ENCODE results near the gene TBL3.

TBL3 gene

DNA sequence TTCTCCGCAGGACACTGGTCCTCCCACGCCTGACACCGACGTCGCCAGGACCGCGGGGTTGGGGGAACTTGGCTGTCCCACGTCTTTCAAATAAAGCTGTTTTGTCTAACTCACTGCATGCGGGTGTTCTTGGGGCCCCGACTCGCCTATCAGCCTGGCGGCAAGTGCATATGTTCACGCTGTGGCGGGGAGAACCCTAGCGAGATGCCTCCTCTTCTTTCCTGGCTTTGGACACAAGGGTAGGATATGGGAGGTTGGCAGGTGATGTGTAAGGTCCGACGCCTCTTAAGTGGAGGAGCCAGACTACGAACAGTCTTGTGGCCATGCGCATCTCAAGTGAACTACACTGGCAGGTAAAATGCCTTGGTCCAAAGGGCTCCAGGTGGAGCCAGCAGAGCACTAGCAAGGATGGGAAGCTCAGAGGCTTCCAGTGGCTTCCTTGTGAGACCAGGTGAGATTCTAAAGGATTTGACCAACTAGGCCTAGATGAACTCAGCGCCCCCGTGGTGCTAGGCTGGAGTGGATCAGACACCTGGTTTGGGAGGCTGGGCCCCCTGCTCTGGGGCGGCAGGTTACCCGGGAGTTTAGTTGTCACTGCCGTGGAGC, 6.4 kb upstream of the TBL3 start:
- no peak for DNase-seq

DNA sequence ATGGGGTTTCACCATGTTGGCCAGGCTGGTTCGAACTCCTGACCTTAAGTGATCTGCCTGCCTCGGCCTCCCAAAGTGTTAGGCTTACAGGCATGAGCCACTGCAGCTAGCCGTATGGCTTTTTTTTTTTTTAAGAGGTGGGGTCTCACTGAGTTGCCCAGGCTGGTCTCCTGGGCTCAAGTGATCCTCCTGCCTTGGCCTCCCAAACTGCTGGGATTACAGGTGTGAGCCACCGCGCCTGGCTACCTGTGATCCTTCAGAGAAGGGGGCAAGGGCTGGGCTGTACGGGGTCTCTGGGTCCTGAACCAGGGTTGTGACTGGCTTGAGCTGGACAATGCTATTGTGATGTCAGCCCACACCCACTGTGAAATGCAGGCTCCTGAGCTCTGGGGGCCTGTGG, 5.4 kb upstream of the TBL3 start, which contains the start of gene RNF151:
Gene RNF151 (plus strand): TSS at position 397 of the 400 bp plus-strand sequence. CDS start 26 bp downstream, outside the sequence.
- DNase-seq = no peak

DNA sequence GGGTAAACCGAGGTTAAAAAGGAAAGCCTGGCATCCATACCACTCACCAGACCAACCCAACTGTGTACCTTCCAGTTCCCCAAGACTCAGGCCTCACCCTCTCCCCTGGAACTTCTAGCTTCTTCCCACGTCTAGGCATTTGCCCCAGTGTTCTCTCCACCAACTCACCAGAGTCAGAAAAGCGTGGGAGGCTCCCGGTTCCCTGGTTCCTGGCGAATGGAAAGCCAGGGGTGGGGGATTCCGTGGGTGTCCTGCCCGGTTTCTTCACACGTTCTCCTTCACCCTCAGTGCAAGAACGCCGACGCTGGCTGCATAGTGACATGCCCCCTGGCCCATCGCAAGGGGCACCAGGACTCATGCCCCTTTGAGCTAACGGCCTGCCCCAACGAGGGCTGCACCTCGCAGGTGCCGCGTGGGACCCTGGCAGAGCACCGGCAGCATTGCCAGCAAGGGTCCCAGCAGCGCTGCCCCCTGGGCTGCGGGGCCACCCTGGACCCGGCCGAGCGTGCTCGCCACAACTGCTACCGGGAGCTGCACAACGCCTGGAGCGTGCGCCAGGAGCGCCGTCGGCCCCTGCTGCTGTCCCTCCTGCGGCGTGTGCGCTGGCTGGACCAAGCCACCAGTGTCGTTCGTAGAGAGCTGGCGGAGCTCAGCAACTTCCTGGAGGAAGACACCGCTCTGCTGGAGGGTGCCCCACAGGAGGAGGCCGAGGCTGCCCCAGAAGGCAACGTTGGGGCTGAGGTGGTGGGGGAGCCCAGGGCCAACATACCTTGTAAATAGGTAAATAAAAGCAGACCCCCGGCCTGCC, 3.5 kb upstream of the TBL3 start:
- DNase-seq = no peak

DNA sequence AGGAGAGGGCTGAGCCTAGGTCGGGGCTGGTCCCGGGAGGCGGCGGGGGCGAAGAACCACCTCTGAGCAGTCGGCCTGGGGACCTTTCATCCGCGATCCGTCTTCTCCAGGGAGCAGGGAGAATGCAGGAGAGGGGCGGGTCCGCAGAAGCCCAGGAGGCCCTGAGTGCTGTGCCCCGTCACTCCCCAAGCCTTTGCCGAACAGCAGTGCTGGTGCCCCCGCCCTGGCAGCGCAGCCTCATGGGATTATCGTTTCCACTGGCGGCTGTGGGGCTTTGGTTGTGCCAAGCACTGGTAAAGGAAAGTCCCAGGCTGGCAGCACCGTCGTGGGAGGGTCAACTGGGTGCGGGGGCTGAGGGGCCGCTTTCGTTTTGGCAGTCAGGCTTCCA, 631 bp downstream of the TBL3 start:
- no peak for DNase-seq

DNA sequence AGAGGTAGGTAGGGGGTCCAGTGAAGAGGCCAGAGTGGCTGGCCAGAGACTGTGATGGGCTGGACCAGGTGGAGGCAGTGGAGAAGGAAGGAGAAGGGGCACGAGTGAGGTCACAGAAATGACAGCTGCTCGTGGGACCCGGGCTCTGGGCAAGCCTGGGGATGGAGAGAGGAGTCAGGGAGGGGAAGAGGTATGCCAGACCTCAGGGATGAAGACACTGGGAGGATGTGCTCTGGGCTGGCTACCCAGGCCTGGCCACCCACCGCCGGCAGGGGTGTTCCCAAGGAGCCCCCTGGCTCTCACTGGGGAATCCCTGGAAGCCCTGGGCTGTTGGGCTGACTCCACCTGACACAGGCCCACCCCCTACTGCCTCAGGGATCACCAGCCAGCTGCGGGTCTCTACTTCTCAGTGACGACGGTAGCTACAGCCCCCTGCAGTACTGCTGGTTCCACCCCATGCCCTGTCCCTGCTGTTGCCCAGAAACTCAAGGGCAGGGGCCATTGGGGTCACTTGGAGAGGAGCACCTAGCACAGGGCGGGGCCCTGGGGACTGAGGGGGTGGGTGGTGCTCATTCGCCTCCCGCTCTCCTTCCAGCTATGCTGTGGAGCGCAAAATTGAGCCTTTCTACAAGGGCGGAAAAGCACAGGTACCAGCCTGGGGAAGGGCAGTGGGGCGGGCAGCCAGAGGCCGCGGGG, 1.8 kb downstream of the TBL3 start:
- no peak for DNase-seq

DNA sequence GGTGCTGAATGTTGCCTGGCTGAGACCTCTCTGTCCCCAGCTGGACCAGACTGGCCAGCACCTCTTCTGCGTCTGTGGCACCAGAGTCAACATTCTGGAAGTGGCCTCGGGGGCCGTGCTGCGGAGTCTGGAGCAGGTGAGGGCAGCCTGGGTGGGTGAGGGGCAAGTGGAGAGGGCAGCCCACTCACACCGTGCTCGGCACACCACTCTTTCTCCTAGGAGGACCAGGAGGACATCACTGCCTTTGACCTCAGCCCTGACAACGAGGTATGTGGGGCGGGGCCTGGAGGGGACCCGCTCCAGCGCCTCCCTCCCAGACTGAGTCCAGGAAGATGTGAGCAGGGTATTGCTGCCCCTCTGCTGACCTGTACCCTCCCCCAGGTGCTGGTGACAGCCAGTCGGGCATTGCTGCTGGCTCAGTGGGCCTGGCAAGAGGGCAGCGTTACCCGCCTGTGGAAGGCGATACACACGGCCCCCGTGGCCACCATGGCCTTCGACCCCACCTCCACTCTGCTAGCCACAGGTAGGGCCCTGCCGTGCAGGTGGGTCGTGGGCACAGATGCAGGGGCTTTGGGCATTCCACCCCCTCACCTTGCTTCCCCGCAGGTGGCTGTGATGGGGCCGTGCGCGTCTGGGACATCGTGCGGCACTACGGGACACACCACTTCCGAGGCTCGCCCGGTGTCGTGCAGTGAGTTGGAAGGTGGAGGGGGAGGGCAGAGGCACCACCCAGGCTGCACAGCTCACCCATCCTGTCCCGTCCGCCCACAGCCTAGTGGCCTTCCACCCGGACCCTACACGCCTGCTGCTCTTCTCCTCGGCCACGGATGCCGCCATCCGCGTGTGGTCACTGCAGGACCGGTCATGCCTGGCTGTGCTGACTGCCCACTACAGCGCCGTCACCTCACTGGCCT, 2.6 kb downstream of the TBL3 start:
- no peak for DNase-seq

DNA sequence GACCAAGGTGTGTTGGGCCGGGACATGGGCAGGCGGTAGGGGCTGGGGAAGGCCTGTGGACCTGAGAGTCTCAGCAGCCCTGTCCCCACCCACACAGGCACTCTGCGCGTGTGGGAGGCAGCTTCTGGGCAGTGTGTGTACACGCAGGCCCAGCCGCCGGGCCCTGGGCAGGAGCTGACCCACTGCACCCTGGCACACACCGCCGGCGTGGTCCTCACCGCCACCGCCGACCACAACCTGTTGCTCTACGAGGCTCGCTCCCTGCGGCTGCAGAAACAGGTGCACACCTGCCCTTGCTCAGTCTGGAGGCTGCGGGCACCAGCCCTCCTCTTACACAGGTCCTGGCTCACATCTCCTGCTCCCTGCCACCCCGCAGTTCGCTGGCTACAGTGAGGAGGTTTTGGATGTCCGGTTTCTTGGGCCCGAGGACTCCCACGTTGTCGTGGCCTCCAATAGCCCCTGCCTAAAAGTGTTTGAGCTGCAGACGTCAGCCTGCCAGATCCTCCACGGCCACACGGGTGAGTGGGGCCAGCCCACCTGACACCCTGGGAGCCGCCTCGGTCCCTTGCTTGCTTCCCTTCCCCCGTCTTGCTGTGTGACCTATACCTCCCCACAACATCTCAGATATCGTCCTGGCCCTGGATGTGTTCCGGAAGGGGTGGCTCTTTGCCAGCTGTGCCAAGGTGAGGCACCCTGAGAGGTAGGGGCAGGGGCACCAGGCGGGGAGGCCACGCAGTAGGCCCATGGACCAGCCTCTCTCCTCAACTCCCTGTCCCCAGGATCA, 3.8 kb downstream of the TBL3 start:
- no peak for DNase-seq

DNA sequence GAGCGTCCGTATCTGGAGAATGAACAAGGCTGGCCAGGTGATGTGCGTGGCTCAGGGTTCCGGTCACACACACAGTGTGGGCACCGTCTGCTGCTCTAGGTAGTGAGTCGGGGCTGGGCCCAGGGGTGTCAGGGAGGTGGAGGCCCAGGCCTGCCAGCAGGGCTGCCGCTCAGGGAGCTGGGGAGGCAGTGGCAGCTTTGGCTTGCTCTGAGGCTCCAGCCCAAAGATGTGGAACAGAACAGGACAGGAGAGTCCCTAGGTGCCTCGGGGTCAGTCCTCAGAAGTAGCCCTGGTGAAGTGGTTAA, 4.3 kb downstream of the TBL3 start:
- DNase-seq = no peak

DNA sequence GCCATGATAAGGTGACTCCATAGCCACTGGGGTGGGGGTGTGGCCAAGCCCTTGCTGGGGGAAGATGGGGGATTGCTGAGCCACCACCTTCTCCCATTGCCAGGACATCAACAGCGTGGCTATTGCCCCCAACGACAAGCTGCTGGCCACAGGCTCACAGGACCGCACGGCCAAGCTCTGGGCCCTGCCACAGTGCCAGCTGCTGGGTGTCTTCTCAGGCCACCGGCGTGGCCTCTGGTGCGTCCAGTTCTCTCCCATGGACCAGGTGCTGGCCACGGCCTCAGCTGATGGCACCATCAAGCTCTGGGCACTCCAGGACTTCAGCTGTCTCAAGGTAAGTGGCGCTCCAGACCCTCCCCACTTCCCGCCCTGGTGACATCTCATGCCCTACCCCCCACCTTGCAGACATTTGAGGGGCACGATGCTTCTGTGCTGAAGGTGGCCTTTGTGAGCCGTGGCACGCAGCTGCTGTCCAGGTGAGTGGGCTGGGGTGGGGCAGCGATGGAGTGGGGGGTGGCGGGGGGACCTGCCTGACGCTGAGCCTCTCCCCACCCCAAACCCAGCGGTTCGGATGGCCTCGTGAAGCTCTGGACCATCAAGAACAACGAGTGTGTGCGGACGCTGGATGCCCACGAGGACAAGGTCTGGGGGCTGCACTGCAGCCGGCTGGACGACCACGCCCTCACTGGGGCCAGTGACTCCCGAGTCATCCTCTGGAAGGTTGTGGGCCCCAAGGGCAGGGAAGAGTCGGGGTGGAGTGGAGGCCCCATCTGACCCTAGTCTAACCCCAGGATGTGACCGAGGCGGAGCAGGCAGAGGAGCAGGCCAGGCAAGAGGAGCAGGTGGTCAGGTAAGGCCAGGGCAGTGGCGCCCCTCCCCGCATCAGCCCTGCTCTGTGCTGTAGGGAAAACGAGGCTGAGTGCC, 5.4 kb downstream of the TBL3 start:
- no peak for DNase-seq

DNA sequence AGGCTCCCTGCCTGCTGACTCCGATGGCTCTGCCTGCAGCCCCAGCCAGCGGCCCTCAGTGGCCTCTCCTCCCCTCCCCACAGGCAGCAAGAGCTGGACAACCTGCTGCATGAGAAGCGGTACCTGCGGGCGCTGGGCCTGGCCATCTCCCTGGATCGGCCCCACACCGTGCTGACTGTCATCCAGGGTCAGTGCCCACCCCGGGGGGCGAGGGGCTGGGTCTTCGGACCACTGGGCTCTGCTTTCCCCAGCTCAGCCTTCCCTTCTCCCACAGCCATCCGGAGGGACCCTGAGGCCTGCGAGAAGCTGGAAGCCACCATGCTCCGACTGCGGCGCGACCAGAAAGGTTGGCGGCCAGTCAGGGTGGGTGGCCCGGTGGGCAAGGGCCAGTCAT, 6.0 kb downstream of the TBL3 start:
- no peak for DNase-seq

DNA sequence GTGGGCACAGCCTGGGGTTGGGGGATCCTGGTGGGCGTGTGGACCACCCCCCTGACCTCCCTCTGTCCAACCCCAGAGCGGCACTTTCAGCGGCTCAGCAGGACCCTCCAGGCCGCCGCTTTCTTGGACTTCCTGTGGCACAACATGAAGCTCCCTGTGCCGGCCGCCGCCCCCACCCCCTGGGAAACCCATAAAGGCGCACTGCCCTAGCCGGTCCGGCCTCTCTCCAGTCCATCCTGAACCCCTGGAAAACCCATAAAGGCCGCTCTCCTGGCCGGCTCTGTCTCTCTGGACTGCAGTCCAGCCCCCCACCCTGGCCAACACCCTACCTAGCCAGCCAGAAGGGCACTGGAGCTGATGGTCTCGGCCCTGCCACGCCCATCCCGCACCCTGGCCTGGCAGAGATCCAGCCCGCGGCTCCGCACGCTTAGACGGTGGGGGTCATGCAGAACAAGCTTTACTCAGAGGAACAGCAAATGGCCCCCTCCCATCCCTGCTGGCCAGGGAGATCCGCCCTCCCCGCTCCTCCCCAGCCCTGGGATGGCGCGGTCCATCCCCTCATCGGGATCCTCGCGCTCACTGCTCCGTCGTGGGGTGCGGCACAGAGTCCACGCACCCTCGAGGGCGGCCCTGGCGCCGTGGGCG, 6.7 kb downstream of the TBL3 start:
- DNase-seq = no peak

DNA sequence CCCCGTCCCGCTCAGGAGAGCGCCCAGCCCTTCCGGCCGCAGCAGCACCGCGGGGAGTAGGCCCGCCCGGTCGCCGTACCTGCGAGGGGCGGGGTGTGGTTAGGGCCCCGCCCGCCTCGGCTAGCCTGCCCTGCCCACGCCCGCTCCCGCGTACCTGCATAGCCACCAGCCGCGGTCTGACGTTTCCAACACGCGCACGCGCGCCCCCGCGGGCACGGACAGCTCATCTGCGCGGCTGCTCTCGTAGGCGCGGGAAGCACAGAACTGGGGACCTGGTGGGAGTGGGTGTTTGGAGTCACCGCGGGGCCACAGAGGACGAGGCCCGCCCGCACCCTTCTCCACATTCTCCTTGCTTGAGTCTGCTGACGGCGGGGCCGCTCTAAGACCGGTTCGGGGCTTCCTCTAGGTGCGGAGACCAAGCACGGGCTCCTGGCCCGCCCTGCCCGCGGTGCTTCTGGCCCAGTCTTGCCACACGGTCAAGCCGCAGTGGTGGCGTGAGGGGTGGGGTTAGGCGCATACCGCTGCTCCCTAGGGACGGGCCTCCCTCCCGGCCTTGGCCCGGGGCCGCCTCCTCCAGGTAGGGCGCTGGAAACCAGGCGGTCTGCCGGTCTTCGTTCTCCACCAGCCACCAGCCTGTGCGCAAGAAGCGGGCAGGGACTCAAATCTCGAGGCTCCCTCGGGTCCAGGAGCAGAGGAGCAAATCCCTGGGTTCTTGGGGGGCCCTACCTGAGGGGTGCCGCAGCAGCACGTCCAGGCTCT, 7.6 kb downstream of the TBL3 start:
- no peak for DNase-seq

DNA sequence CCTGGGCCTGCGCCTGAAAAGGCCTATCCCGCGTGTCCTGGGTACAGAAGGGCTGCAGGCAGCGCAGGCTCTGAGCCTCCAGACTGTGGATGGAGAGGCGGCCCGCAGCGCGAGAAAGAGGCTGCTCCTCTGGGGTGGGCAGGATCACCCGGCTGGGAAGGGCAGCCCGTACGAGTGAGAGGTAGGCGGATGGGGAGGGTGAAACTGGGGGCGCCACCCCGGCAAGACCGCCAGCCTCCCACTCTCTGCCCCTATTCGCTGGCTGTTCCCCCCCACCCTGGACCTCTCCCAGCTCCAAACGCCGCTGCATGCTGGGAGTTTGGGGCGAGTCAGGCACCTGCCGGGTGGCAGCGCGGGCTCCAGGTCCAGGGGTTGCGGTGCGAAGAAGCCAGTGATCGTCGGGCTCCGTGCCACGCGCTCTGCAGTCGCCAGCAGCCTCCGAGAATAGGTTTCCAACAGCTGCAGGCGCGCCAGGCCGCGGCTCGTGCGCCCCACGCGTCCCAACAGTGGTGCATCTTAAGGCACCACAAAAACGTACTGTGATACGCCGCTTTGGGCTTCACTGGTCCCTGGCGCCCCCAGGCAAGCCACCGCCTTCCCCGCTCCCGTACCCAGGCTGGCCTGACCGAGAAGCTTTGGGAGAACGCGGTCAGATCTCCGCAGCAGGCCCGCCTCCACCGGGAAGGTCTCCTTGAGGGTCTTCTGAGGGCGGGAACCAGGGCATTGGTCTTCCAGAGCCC, 8.3 kb downstream of the TBL3 start:
- no peak for DNase-seq

DNA sequence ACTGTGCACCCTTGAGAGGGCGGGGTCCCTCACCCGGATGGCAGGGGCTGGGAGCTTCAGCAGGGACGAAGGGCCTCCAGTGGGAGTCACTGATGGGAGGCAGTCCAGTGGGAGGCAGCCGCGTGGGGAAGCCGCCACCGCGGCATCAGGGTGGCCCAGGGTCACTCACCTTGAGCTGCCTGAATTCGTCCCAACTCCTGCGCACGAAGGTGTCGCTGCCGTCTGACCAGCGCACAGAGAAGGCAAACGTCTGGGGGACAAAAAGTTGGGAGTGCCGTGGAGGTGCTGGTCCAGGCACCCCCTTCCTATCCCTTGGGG, 8.9 kb downstream of the TBL3 start:
- no peak for DNase-seq

DNA sequence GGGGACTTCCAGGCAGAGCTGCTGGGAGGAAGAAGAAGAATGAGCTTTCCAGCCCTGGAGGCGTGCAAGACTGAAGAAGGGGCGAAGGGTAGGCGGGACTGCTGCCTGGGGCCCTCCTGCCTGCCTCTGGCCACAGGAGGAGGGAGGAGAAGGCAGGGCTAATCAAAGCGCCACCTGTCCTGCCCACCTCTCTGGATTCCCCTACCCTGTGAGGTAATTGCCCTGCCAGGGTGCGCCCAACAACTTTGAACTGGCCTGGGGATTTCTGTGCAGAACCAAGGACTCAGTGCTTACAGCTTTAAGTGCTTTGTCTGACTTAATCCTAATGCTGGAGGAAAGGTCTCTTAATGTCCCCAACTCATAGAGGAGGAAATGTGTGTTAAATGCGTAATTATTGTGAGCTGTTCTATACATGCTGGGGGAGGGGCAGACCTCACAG, 9.6 kb downstream of the TBL3 start, which contains the start of gene NOXO1:
Gene NOXO1 (minus strand): TSS at position 72 of the 439 bp plus-strand sequence. CDS start 290 bp downstream, outside the sequence.
- DNase-seq = no peak

DNA sequence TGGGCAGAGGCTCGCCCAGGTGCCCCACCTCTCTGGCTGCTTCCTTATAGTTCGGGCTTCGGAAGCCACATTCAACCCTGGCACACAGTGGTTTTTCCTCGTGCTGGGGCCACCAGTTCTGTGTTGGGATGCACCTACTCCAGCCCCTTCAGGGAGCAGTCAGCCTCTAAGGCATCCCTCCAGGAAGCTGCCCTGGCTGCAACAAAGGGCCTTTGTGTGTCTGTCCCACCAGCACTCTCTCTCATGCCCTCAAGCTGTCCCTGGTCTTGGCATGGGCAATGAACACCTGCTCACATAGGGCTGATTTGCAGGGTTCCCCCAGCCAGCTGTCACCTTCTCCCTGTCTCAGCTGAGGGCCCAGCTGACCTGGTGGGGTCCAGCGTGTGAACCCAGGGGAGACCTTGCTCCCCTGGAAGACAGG, 10.2 kb downstream of the TBL3 start:
- no peak for DNase-seq

DNA sequence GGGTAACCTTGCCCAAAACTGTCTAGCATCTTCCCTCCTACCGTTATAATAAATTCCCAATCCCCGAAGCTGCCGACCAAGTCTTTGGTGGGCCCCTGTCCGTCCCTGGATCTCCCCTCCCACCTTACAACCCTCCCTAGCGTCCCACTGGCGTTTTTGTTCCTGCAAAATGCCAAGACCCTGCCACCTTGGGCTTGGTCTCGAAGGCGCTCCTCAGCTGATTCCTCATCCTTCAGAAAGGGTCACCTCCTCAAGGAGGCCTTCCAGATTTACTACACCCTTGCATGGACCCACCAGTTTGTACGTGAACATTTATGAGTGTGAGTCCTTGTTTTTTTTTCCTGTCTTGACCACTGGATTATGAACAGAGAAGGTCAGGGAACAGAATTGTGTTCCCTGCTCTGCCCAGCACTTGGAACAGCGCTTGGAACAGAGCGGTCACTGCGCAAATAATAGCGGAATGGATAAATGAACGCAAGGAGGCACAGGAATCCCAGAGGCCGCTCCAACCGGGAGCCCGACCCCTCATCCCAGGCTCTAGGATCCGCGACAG, 11.2 kb downstream of the TBL3 start:
- DNase-seq = no peak

DNA sequence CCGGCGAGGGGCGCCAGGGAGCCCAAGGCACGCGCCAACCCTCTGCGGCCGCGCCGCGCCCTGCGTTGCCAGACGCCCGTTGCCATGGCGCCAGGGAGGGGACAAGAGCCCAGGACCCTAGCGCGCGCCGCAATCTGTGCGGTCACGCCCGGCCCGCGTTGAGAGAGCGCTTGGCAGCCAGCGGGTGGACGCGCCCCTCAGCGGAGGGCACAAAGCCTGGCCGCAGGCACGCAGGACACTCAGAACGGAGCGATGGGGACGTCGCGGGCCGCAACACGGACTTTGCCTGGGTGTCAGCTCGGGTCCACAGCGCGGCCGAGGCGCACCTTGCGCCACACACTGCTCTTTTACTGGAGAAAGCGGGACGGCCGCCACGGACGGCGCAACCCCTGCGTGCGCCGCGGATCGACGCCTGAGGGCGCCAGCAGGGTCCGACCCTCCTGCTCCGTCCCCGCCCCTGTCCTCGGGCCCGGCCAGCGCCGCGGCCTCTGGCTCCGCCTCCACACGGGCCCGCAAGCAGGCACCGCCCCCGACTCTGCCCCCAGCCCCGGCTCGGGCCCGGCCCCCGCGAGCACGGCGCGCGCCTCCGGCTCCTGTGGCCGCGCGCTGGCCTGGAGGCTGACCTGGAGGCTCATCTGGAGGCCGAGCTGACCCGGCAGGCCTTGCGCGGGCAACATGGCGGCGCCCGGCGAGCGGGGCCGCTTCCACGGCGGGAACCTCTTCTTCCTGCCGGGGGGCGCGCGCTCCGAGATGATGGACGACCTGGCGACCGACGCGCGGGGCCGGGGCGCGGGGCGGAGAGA, 11.9 kb downstream of the TBL3 start, which contains the start of gene GFER:
Gene GFER (plus strand): TSS at position 650 of the 803 bp plus-strand sequence. CDS start 26 bp downstream, at position 676.
- no peak for DNase-seq

Measured in activated T-cell treated with anti-CD3 and anti-CD28 coated beads for 4 hours (primary cell).